ENCODE measurements around the gene STK10. TPM values are rescaled to one million over a fixed set of nuclear protein-coding genes. Genes with fewer than 3 reads are reported as not detected.

STK10 gene
- total RNA-seq, 1 experiment from 2014 or later = 25.7 TPM

DNA sequence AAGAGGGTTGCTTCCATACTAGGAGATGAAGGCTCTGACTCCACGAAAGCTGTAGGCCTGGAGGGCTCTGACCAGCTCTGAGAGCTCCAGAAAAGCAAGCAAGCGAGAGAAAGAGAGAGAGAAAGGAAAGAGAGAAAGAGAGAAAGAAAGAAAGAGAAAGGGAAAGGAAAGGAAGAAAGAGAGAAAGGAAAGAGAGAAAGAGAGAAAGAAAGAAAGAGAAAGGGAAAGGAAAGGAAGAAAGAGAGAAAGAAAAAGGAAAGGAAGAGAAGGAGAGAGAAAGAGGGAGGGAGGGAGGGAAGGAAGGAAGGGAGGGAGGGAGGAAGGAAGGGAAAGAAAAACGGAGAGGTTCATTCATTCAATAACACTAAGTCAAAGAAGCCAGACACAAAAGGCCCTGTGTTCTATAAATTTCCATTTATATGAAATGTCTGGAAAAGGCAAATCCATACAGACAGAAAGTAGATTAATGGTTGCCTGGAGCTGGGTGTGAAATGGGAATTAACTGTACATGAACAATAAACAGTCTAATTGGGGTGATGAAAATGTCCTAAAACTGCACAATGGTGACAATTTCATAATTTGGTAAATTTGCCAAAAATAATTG lies 1.8 kb upstream of the STK10 start:
- Histone ChIP-seq H2AFZ (ENCODE audit: low read length) (no peak overlapping the region), H3K9ac (ENCODE audit: low read length) (no peak overlapping the region), H3K9me2 (replicated peaks; ENCODE audit: low read length) (no peaks in the 10 kb centered on the region), H3K4me1 (ENCODE audit: insufficient read depth, low read length) (peaks cover 20% of the 10 kb centered on the region), H3K36me3 (ENCODE audit: low read depth, low read length) (no peaks in the 10 kb centered on the region), H3K27ac (ENCODE audit: low read length) (no peak overlapping the region), H3K9me3 (ENCODE audit: low read length) (no peaks in the 10 kb centered on the region), H3F3A (ENCODE audit: low read length, unreplicated experiment) (no peaks in the 10 kb centered on the region), H3K4me3 (ENCODE audit: low read length) (no peak overlapping the region), H3K27me3 (ENCODE audit: low read length) (no peaks in the 10 kb centered on the region), H3K4me2 (ENCODE audit: low read length) (peak overlapping the region; percentile 87; the same call in 1 of the 2 replicates), H3K79me2 (ENCODE audit: low read length) (peaks cover 29% of the 10 kb centered on the region), H4K20me1 (ENCODE audit: low read length) (no peaks in the 10 kb centered on the region)
- intact Hi-C loops (cut with micrococcal nuclease) = loop anchor here (2.0 to 10.0 kb wide), 3 partner anchors 93 to 275 kb away; partner anchors contain the start of genes FBXW11 and UBTD2
- ChIA-PET POLR2A (ENCODE audit: unreplicated experiment) (no interaction called here), CTCF (interaction anchor here (0.6 to 0.9 kb wide), 2 partner anchors 84 to 93 kb away, joined by 3 read pairs; no protein-coding TSS in a partner anchor)
- BruUV-seq (replicated peaks) = no TSS peak
- ATAC-seq = no peak
- TF ChIP-seq EZH2phosphoT487 (IDR thresholded peaks at IDR 0.05; ENCODE audit: borderline replicate concordance, low read length) = no peak
- no peak for TF ChIP-seq EZH2 (IDR thresholded peaks at IDR 0.05; ENCODE audit: low read length, unreplicated experiment)
- no peak for TF ChIP-seq CTCF (conservative IDR thresholded peaks at IDR 0.05; ENCODE audit: low read depth, low read length)
- no peak for DNase-seq

- Histone ChIP-seq H3K27me3 (ENCODE audit: low read length) (no peaks in the 10 kb centered on the region), H2AFZ (ENCODE audit: low read length) (peak overlapping the region; percentile 99; the same call in 1 of the 2 replicates), H3K4me2 (ENCODE audit: low read length) (peak overlapping the region; percentile 87), H3K9me3 (ENCODE audit: low read length) (no peaks in the 10 kb centered on the region), H3K27ac (ENCODE audit: low read length) (no peak overlapping the region), H3K4me1 (ENCODE audit: insufficient read depth, low read length) (peaks cover 20% of the 10 kb centered on the region), H3K36me3 (ENCODE audit: low read depth, low read length) (no peaks in the 10 kb centered on the region), H3K4me3 (ENCODE audit: low read length) (peak overlapping the region; percentile 98), H3F3A (ENCODE audit: low read length, unreplicated experiment) (no peaks in the 10 kb centered on the region), H4K20me1 (ENCODE audit: low read length) (no peaks in the 10 kb centered on the region), H3K9me2 (replicated peaks; ENCODE audit: low read length) (no peaks in the 10 kb centered on the region), H3K9ac (ENCODE audit: low read length) (peak overlapping the region; percentile 84; the same call in 1 of the 2 replicates), H3K79me2 (ENCODE audit: low read length) (peaks cover 36% of the 10 kb centered on the region)
- ChIA-PET POLR2A (ENCODE audit: unreplicated experiment) (no interaction called here), CTCF (interaction anchor here (0.9 to 2.4 kb wide), 4 partner anchors 27 to 105 kb away, joined by 3 to 12 read pairs (median 4); no protein-coding TSS in a partner anchor)
- TF ChIP-seq CTCF (conservative IDR thresholded peaks at IDR 0.05; ENCODE audit: low read depth, low read length) (0 out of 2 replicates have a peak, but pooled peaks have one; percentile 4), EZH2 (IDR thresholded peaks at IDR 0.05; ENCODE audit: low read length, unreplicated experiment) (no peak), EZH2phosphoT487 (IDR thresholded peaks at IDR 0.05; ENCODE audit: borderline replicate concordance, low read length) (no peak)
- no TSS peak for BruUV-seq (replicated peaks)
- DNase-seq (no peak), ATAC-seq (no peak)
- intact Hi-C loops (cut with micrococcal nuclease) = loop anchor here (1.0 to 10.0 kb wide), 5 partner anchors 82 to 274 kb away; partner anchors contain the start of genes FBXW11 and UBTD2
These were observed 1.1 kb upstream of the STK10 start for GRCh38 chr5:172188893-172189692.

Data from PC-3 (cell line).